SHP77 treated with DMSO at 0.1 percent for 48 hours (cell line): ENCODE measurements around the gene THSD1.
"Not testable (repeated sequence)": the region's sequence is repeated elsewhere in the genome, so short reads cannot be mapped to it uniquely, and the experiment has no call there.

Source experiments
- DNase-seq: peaks from one replicate; lab custom pipeline; 2025; lab: John Stamatoyannopoulos, UW

THSD1 gene

GRCh38 chr13:52408071-52408658 is 2.2 kb upstream of the THSD1 start:
- DNase-seq: not testable (repeated sequence)

DNA sequence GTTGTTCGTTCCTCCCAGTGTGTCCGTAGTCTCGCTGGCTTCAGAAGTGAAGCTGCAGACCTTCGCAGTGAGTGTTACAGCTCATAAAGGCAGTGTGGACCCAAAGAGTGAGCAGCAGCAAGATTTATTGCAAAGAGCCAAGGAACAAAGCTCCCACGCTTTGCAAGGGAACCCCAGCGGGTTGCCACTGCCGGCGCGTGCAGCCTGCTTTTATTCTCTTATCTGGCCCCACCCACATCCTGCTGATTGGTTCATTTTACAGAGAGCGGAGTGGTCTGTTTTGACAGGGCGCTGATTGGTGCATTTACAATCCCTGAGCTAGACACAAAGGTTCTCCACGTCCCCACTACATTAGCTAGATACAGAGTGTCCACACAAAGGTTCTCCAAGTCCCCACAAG is 1.5 kb upstream of the THSD1 start:
- not testable (repeated sequence) for DNase-seq

DNA sequence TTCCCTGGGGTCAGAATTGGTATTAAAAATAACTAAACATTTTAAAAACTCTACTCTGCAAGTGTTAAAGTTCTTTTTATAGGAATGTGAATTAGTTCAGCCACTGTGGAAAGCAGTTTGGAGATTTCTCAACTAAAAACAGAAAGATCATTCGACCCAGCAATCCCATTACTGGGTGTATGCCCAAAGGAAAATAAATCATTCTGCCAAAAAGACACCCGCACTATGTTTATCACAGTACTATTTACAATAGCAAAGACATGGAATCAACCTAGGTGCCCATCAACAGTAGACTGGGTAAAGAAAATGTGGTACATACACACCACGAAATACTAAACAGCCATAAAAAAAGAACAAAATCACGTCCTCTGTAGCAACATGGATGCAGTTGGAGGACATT is 657 bp upstream of the THSD1 start:
- no peak for DNase-seq

DNA sequence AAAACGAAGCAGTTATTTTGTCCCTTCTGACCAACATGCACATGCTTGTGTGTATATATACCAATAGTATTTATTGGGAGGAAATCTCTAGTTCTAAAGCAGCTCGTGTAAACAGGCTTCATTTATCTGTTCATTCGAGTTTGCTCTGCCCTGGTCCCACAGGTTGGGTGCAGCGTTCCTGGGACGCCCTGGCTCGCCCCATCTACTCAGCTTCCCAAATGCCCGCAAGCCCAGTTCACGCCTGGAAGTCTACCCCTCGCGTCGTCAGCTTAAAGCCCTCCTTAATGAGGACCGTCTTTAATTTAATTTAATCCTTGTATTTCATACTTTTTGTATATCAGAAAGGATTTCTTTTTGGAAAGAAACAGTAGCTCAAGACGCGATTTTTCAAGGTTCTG is 604 bp downstream of the THSD1 start:
- no peak for DNase-seq

DNA sequence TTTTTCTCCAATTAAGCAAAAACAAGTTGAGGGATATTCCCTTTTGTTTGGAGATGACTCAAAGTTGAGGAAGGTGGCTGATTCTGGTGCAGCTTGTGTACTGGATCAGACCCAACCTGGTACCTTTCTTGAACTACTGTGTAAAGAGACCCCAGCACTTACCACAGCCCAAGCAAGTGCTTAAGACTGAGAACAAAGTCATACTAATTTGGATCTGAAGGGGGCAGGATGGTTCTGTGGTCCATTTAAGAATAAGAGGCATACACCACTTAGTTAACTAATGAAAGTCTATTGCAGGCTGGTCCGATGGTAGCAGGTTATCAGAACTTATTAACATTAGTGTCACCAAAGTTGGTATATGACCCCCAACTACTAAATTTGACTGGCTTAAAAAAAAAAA is 6.3 kb downstream of the THSD1 start:
- DNase-seq: no peak

DNA sequence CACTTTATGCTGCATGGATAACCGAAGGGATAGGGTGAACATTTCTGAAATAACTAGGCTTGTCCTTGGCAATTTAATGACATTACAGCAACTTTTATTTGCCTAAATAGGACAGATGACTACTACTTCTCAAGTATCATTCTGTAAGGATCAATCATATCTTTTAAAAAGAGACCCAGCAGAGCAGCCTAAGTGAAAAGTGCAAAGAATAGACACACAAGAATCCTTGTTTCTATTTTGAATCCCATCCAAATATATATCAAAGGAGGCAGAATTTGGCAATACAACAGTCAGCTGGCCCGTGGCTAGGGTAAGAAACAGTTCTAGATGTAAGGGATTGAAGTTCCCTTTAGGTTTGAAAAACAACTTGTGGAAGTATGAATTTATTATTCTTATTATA is 6.9 kb downstream of the THSD1 start:
- no peak for DNase-seq

- no peak for DNase-seq
Measured at GRCh38 chr13:52395704-52396103, 10.3 kb downstream of the THSD1 start.

GRCh38 chr13:52394586-52394985 is 11.4 kb downstream of the THSD1 start:
- DNase-seq: no peak

DNA sequence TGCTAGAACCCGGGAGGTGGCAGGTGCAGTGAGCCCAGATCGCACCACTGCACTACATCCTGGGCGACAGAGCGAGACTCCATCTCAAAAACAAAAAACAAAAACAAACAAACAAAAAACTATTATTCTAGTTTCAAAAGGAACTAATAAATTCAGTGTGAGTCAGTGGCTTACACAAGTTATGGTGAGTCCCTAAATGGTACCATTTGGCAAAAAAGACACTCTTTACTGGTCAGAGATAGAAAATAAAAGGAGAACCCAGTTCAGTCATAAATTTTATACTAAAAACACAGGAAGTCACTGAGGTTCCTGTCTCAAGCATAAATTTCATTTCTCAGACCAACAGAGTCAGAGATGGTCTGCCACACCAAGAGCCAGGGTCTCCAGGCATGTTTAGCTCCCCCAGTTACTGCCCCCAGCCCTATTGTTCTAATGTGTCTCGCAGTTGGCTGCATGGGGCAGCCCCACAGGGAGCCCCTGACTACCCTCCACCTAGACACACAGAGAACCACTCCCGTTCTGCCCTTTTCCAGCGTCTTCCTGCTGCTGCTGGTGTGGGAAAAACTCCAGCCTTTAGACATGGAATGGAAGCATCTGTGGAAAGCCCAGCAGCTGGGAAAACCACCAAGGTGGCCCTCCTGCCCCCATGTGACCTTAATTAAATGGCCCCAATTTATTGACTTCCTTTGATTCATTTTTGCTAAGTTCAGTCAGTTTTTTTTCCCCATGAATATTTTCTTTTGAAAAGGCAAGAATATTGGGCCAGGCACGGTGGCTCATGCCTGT is 12.2 kb downstream of the THSD1 start:
- no peak for DNase-seq

DNA sequence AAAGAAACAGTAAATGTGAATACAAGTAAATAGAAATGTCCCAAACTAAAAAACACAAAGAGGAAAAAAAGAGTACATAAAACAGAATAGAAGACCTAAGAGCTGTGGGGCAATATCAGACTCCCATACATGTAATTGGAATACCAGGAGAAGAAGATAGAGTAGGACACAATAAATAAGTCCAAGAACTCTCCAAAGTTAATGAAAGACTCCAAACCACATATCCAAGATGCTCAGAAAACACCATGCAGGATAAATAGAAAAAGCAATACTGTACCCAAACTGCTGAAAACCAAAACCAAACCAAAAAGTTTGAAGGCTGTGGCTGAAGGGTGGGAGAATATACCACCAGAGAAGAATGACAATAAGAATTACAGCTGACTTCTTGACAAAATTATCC is 18.3 kb downstream of the THSD1 start:
- no peak for DNase-seq

GRCh38 chr13:52385870-52386269 is 20.1 kb downstream of the THSD1 start:
- no peak for DNase-seq

- DNase-seq: no peak
Measured at GRCh38 chr13:52383366-52383765, 22.6 kb downstream of the THSD1 start.

GRCh38 chr13:52378312-52378711 is 27.7 kb downstream of the THSD1 start:
- DNase-seq: no peak

DNA sequence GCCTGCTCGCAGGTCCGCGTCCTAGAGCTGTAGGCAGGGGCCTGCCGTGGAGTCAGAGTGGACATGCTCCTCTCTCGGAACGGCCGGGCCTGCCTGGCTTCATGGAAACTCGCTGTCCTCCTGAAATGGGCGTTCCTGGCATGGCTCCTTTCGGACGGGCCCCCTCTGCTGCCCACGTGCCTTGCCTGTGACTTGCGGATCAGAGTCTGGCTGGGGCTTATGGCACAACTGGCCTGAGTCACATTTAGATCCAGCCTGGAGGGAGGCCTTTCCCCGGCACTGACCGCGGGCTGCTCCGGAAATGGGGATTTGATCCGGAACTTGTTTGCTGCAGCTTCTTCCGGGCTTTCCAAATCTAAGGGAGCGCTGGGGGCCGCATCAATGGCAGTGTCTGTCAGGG is 28.1 kb downstream of the THSD1 start:
- DNase-seq: no peak

- no peak for DNase-seq
Measured at GRCh38 chr13:52374873-52375411, 31.0 kb downstream of the THSD1 start.

DNA sequence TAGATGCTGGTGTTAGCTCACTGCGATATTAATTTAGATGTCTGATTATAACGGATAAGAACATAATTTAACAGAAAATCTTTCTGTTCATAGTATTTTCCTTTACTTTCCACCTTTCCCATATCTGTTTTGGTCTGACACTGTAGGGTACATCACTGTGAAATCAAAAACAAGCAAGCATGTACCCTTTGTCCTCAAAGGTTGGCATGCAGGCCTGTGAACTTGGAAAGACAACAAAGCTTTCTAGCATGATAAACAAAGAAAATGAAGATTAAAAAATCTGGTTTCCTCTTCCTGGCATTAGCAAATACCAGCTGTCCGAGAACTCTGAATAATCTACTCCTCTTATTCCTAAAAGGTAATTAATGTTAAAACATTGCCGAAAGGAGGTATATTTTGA is 31.6 kb downstream of the THSD1 start:
- DNase-seq: no peak

GRCh38 chr13:52373277-52373676 is 32.7 kb downstream of the THSD1 start:
- DNase-seq: not testable (repeated sequence)

GRCh38 chr13:52371736-52372247 is 34.2 kb downstream of the THSD1 start:
- no peak for DNase-seq

DNA sequence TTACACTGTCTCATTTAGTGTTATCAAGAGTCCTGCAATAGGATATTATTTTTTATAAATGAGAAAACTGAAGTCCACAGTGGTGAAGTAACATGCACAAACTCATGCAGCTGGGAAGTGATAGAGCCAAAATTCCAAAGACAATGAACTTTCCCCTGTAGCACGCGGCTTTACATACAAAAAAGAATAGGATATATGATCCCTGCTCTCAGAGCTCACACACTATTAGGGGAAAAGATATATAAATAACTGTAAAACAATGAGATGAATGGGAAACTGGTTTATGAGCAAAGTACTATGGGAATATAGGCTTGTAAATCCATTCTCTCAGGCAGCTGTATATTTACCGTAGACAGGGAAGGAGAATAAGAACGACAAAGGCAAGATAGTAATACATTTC is 39.7 kb downstream of the THSD1 start:
- no peak for DNase-seq

GRCh38 chr13:52362169-52362887 is 43.6 kb downstream of the THSD1 start:
- DNase-seq: not testable (repeated sequence)

DNA sequence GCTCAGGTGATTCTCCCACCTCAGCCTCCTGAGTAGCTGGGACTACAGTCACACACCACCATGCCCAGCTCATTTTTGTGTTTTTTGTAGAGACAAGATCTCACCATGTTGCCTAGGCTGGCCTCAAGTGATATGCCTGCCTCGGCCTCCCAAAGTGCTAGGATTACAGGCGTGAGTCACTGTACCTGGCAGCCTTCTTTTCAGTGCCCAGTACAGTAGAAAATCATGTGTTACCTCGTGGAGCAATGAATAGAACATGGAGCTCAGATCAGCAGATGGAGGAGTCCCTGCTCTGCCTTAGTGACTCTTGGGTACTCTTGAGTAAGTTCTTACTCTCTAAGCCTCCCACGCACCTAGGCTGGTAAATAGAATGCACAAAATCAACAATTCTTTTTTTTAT is 44.7 kb downstream of the THSD1 start:
- no peak for DNase-seq

DNA sequence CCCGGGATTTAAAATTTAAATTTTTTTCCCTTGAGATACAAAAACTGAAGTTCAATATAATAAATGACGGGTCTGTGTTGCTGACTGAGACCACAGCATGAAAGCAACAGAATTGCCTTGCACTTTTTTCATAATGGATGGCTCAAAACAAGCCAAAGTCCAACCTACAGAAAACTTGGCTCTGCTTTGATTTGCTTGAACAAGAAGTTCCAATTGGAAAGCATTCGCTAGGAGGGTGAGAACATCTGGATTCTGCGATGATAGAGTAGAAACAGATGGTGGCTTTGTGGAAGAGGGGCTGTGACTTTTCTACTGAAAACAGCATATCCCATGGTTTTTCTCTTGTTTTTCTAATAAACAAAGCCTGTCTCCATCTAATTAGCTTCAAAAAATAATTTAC is 46.4 kb downstream of the THSD1 start:
- no peak for DNase-seq

DNA sequence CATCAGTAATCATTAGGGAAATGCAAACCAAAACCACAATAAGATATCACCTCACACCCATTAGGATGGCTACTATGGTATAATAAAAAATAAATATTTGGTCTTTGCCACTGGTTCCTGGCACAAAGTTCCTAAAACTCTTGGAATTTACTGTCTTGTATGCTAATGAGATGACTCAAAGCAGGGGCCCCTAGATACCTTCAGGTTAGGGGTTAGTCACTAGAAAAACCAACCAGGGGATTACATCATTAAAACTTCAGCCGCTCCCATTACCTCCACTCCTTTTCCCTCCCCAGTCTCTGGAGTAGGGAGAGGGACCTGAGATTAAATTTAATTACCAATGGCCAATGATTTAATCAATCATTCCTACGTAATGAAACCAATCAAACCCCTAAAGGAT is 49.6 kb downstream of the THSD1 start:
- DNase-seq: no peak
